Stomach (tissue), 4 donors: ENCODE results near the gene DHRSX.

ENCODE experiments used
- EP300 ChIP-seq: sonication (generic); formaldehyde crosslinking; IDR thresholded peaks from one replicate; pipeline ENCODE4 v1.6.1; 2017; ENCODE audit warnings: antibody characterized with exemption
- POLR2AphosphoS5 ChIP-seq, 3 donors: sonication (generic); formaldehyde crosslinking; IDR thresholded peaks; one replicate each; pipeline ENCODE4 v1.6.1; 2016; ENCODE audit warnings: antibody characterized with exemption in 3 of 3
- TF ChIP-seq, protein P1 (sequence below), 7 experiments: fragments of 450-650 bp in 4 of 7; fragments of 200-600 bp in 3 of 7; sonication (generic) in 3 of 7; IDR thresholded peaks; one replicate each; pipeline ENCODE4 v1.5.1; 2016 to 2019; ENCODE audit warnings: antibody characterized with exemption in 7 of 7, control low read depth in 2 of 7, mild to moderate bottlenecking in 1 of 7

- TF ChIP-seq, protein P1, sequence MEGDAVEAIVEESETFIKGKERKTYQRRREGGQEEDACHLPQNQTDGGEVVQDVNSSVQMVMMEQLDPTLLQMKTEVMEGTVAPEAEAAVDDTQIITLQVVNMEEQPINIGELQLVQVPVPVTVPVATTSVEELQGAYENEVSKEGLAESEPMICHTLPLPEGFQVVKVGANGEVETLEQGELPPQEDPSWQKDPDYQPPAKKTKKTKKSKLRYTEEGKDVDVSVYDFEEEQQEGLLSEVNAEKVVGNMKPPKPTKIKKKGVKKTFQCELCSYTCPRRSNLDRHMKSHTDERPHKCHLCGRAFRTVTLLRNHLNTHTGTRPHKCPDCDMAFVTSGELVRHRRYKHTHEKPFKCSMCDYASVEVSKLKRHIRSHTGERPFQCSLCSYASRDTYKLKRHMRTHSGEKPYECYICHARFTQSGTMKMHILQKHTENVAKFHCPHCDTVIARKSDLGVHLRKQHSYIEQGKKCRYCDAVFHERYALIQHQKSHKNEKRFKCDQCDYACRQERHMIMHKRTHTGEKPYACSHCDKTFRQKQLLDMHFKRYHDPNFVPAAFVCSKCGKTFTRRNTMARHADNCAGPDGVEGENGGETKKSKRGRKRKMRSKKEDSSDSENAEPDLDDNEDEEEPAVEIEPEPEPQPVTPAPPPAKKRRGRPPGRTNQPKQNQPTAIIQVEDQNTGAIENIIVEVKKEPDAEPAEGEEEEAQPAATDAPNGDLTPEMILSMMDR (IDR thresholded peaks at IDR 0.05) = no peak
- TF ChIP-seq POLR2AphosphoS5 (IDR thresholded peaks at IDR 0.05) = no peak
- no peak for TF ChIP-seq EP300
These were observed 96.0 kb downstream of the DHRSX start for GRCh38 chrX:2404776-2405175.
